Stimulated activated naive CD8-positive, alpha-beta T cell treated with anti-CD3 and anti-CD28 coated beads, Interleukin-15, Interleukin-2, amounts not matched to agents 100 U/mL and 50 U/mL, for 24 hours (primary cell): ENCODE data around the gene NFKBIE.

Experiments
- ATAC-seq: fragments of 150-1000 bp; cut with Tn5 transposase; one replicate; pipeline ENCODE4 v1.10.0; 2021
- DNase-seq: peaks from one replicate; pipeline ENCODE4 v3.0.0; 2021

NFKBIE gene

GRCh38 chr6:44297063-44298038 is 32.0 kb upstream of the NFKBIE start:
- peak; percentile 68 for DNase-seq

GRCh38 chr6:44294832-44295791 is 29.8 kb upstream of the NFKBIE start:
- DNase-seq (no peak), ATAC-seq (no peak)

More at GRCh38 chr6:44297063-44298038, 32.0 kb upstream of the NFKBIE start:
- peak; percentile 68 for ATAC-seq

GRCh38 chr6:44292661-44293365 is 27.5 kb upstream of the NFKBIE start:
- ATAC-seq, result no peak
- no peak for DNase-seq

- DNase-seq (no peak), ATAC-seq (no peak)
Observed at GRCh38 chr6:44291841-44292240, 26.5 kb upstream of the NFKBIE start.

GRCh38 chr6:44289726-44290260 is 24.4 kb upstream of the NFKBIE start:
- no peak for DNase-seq

GRCh38 chr6:44286747-44287146 is 21.4 kb upstream of the NFKBIE start:
- ATAC-seq, result no peak

More at GRCh38 chr6:44289726-44290260, 24.4 kb upstream of the NFKBIE start:
- ATAC-seq, result no peak

GRCh38 chr6:44286285-44286565 is 20.9 kb upstream of the NFKBIE start:
- no peak for ATAC-seq
- no peak for DNase-seq

More at GRCh38 chr6:44286747-44287146, 21.4 kb upstream of the NFKBIE start:
- DNase-seq, result no peak

- no peak for ATAC-seq
Observed at GRCh38 chr6:44285552-44286284, 20.4 kb upstream of the NFKBIE start.

GRCh38 chr6:44284867-44285266 is 19.5 kb upstream of the NFKBIE start:
- ATAC-seq, result no peak
- no peak for DNase-seq

More at GRCh38 chr6:44285552-44286284, 20.4 kb upstream of the NFKBIE start:
- DNase-seq, result no peak

- ATAC-seq (no peak), DNase-seq (no peak)
Observed at GRCh38 chr6:44284121-44284520, 18.8 kb upstream of the NFKBIE start.

- DNase-seq, result no peak
- ATAC-seq, result no peak
Observed at GRCh38 chr6:44278774-44279697, 13.7 kb upstream of the NFKBIE start.

- DNase-seq, result no peak
Observed at GRCh38 chr6:44278315-44278714, 13.0 kb upstream of the NFKBIE start.

GRCh38 chr6:44277763-44278162 is 12.4 kb upstream of the NFKBIE start:
- ATAC-seq, result no peak
- DNase-seq, result no peak

More at GRCh38 chr6:44278315-44278714, 13.0 kb upstream of the NFKBIE start:
- ATAC-seq, result no peak

- ATAC-seq, result no peak
- DNase-seq, result no peak
Observed at GRCh38 chr6:44276667-44277640, 11.6 kb upstream of the NFKBIE start.

- DNase-seq, result peak; percentile 36
- peak; percentile 68 for ATAC-seq
Observed at GRCh38 chr6:44275749-44276648, 10.6 kb upstream of the NFKBIE start.

GRCh38 chr6:44275271-44275748 is 10.0 kb upstream of the NFKBIE start:
- DNase-seq (no peak), ATAC-seq (no peak)

- ATAC-seq (no peak), DNase-seq (no peak)
Observed at GRCh38 chr6:44273617-44274016, 8.3 kb upstream of the NFKBIE start.
